Astrocyte (in vitro differentiated cells and primary cell): ENCODE results near the gene KIF1A.

Experiments used
- CTCF ChIP-seq: IDR thresholded peaks from 2 replicates; pipeline ENCODE4 v1.5.1; 2011; ENCODE audit warnings: low read depth, mild to moderate bottlenecking, inconsistent platforms, low read length, moderate library complexity; ENCODE audit not compliant: insufficient read depth
- EZH2 ChIP-seq: IDR thresholded peaks from 2 replicates; pipeline ENCODE4 v1.6.1; 2012; ENCODE audit warnings: mild to moderate bottlenecking, low read length, inconsistent platforms; ENCODE audit not compliant: insufficient read depth

- no peak for TF ChIP-seq CTCF
- no peak for TF ChIP-seq EZH2
Observed at GRCh38 chr2:240817496-240818292, 2.3 kb downstream of the KIF1A start.
